Renal pelvis (tissue), 12 donors: ENCODE results near the gene CLEC19A. TPM values are rescaled to one million over a fixed set of nuclear protein-coding genes. Genes with fewer than 3 reads are reported as not detected.

Experiments
- DNase-seq: peaks from one replicate; pipeline ENCODE4 v3.0.0-alpha.2; 2013
- long read RNA-seq, 16 experiments: transcript quantifications; one replicate each; lab custom pipeline, GENCODE V29; 2026
- polyA plus RNA-seq, 3 donors: library from polyadenylated mRNA; unstranded; fragments of 120-200 nt; gene quantifications; one replicate each; pipeline ENCODE4 v1.2.1, GENCODE V29; 2013; ENCODE audit not compliant: insufficient read length in 3 of 3

CLEC19A gene
- under 1 TPM in 2 of 3 donors, not detected in 1; 0.06 to 0.09 TPM for polyA plus RNA-seq
- long read RNA-seq, donor 1, result 0 reads
- long read RNA-seq, donor 2, result 0 reads
- long read RNA-seq, donor 3, result 0 reads
- long read RNA-seq, donor 4, result 0 reads
- long read RNA-seq, donor 5, result 0 reads
- long read RNA-seq, donor 6, result 0 reads
- long read RNA-seq, donor 7, result 0 reads
- long read RNA-seq, donor 8, result 0 reads
- long read RNA-seq, donor 9, result 0 reads
- long read RNA-seq, donor 10, result 0 reads
- long read RNA-seq, donor 11, result 0 reads
- long read RNA-seq, donor 12, result 0 reads
- long read RNA-seq, donor 13, result 0 reads
- long read RNA-seq, donor 14, result 0 reads
- long read RNA-seq, donor 15, result 0 reads
- long read RNA-seq, donor 16, result 0 reads

DNA sequence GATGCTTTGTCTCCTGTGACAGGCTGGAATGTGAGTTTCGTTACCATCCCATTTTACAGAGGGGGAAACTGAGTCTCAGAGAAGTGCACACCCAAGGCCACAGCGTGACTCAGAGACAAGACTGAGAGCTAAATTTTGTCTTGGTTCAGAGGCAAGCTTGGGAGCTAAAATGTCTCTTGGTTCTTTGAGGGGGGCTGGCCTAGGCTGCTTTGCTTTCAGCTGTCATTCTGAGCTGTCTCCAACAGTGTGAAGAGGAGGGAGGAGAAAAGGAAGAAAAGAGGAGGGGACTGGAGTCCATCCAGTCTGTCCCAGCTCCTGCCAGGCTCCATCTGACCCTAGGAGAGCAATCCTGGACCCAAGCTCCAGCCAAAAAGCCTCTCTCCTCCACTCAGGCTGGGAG, at the start of gene CLEC19A:
Gene CLEC19A, plus strand, starts transcription at position 301 of the 400 bp plus-strand sequence. CDS start 121 bp downstream, outside the sequence.
- DNase-seq, result no peak

DNA sequence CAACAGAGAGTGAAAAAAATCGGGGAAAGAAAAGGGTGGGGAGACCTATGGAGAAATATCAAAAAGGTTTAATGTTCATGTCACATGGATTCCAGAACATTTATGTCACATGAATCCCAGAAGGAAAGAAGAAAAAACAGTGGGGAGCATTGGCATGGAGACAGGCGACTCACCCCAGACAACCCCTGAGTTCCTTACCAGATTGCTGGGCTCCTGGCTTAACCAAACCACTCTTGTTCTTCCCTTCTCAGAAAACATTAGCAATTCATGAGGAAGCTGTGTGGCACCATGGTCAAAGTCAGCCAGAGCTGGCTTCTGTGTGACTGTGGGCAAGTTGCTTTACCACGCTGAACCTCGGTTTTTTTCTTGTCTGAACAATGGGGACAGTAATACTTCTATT, 49.6 kb upstream of the CLEC19A start:
- no peak for DNase-seq

GRCh38 chr16:19236561-19237209, 48.8 kb upstream of the CLEC19A start:
- DNase-seq, result no peak

DNA sequence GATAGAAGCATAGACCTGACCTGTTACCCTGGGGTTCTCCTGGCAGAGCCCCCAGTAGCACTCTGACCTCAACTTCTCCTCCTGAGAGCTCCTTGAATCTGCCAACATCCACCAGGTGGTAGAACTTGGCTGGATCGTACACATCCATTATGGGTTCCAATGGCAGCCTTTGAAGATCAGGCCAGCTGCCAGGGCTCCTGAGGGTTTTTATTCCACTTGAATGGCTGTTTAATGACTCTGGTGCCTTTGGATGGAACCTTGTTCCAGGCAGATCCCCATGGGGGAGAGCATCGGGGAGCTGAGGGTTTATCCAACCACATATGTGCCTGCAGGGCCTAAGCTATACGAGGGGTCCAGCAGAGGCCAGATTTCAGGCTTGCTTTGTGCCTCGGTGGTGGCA, 47.1 kb upstream of the CLEC19A start:
- no peak for DNase-seq

DNA sequence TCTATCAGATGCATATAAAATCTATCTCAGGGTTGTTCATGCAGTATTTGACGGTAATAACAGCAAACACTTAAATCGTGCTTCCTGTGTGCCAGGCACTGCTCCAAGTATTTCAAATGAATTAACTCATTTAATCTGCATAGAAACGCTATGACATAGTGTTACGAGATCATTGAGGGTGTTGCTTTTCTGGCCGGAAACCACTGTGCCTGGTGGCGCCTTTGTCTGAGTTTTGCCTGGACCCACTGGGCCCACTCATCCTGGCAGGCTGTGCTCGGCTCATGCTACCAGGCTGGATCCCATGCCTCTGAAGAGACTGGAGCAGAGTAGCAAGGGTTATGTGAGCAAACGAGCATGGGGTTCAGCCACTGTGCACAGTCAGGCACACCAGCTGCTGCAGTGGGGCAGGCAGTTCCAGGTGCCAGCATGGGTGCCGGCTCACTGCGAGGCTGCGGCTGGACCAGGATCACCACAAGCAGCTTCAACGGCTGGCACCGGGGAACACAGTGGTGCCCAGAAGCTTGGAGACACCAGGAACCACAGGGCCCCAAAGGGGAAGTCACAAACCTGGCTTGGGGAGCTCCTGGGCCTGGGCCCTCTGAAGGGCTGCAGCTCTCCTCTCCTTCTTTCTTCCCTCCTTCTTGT, 45.9 kb upstream of the CLEC19A start:
- DNase-seq, result no peak

GRCh38 chr16:19240494-19240893, 45.0 kb upstream of the CLEC19A start:
- no peak for DNase-seq

GRCh38 chr16:19241512-19241911, 44.0 kb upstream of the CLEC19A start:
- DNase-seq, result no peak

GRCh38 chr16:19242186-19242585, 43.3 kb upstream of the CLEC19A start:
- DNase-seq, result no peak

- DNase-seq, result no peak
These were observed 42.5 kb upstream of the CLEC19A start for GRCh38 chr16:19242987-19243575.

DNA sequence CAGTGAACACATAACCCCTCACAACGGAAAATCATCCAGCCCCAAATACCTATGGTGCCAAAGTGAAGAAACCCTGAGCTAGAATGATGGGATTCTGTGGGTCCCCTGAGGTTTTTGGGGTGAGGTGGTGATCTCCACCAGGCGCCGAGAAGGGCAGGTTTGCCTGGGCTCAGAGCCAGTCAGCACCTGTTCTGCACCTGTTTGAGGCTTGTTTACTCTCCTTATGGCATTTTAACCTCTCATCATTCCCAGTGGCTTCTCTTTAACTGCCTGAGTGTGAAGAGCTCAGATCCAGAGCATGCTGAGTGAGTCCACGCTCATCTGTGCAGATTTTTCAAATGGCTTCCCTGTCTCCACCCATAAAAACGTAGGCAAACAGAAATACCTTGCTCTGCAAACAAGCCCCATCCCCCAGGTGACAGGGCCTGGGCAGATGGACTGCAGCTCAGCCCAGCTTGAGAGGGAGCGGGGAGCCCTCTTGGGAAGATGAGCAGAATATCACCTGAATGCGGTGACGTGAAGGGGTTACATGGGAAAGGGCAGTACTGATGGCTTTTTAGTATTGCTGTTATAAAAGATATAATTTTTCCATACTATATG, 40.1 kb upstream of the CLEC19A start:
- no peak for DNase-seq

GRCh38 chr16:19252904-19253303, 32.6 kb upstream of the CLEC19A start:
- no peak for DNase-seq

DNA sequence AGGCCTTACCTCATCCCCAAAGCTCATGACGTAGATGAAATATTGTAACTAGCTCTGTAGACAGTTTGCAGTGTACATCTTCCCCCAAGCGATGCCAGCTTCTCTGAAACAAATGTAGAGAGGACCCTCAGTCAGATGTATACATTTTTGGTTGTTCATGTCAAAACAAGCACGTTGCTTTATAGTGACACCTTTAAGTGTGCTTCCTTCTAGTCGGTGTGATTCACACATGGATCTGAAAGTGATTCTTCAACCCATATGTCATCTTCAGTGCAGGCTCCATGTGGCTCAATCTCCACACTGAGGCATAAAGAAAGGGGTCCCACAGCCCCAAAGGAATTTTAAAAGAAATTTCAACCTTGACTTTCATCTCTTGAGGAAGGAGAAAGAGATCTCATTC, 30.9 kb upstream of the CLEC19A start:
- DNase-seq, result no peak

DNA sequence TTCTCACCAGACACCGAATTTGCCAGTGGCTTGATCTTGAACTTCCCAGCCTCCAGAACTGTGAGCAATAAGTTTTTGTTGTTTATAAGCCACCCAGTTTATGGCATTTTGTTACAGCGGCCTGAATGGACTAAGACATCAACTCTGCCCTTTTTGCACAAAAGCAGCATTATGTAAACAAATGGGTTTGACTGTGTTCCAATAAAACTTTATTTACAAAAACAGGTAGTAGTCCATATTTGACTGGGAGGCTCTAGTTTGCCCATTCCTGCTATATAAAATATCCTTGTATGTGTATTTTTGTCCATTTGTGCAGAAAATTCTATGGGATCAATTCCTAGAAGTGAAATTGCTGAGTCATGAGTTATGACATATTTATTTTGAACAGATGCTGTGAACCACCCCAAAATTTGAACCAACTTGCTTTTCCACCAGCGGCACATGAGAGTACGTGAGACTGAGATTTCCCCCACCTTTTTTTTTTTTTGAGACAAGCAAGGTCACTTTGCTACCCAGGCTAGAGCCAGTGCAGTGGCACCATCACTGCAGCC, 21.3 kb upstream of the CLEC19A start:
- no peak for DNase-seq

DNA sequence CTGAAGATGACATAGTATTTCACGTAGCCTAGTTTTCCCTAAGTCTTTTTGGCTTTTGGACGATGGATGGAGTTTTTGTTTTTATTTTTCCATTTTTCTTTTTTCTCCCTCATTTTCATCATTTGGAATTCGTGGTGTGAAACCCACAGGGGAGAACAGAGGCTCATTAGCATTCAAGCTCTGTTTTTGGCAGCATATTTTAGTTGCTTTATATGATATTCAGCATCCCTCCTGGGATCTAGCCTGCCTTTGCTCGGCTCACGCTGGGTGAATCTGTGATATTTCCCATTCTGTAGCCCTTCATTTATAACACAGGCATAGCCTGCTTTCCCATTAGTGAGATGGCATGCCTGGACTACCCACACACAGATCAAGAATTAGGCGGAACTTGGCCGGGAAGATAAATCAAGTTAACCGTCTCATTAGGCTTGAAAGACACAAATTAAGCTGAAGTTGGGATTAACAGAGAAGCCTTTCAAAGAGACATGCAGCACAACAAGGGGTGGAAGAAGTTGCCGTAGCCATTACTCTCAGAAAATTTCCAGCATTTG, 20.1 kb upstream of the CLEC19A start:
- no peak for DNase-seq

DNA sequence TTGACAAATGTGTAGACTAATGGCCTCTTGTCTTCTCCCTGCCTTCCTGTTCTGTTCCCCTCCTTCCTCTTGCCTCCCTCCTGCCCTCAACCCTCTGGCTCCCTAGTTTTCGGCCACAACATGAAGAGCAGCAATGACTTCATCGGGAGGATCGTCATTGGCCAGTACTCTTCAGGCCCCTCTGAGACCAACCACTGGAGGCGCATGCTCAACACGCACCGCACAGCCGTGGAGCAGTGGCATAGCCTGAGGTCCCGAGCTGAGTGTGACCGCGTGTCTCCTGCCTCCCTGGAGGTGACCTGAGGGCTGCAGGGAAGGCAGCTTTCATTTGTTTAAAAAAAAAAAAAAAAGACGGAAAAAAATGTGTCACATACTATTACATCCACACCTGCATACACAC, 18.8 kb upstream of the CLEC19A start:
- no peak for DNase-seq

DNA sequence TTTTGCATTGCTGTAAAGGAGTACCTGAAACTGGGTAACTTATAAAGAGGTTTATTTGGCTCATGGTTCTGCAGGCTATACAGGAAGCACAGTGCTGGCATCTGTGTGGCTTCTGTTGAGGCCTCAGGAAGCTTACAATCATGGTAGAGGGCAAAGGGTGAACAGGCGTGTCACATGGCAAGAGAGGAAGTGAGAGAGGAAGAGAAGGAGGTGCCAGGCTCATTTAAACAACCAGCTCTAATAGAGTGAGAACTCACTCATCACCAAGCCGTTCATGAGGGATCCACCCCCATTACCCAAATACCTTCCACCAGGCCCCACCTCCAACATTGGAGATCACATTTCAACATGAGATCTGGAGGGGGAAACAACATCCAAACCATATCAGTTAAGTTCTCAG, 16.4 kb upstream of the CLEC19A start:
- DNase-seq, result no peak

GRCh38 chr16:19274165-19274797, 11.2 kb upstream of the CLEC19A start:
- DNase-seq, result no peak

- no peak for DNase-seq
These were observed 7.1 kb upstream of the CLEC19A start for GRCh38 chr16:19278403-19278802.

DNA sequence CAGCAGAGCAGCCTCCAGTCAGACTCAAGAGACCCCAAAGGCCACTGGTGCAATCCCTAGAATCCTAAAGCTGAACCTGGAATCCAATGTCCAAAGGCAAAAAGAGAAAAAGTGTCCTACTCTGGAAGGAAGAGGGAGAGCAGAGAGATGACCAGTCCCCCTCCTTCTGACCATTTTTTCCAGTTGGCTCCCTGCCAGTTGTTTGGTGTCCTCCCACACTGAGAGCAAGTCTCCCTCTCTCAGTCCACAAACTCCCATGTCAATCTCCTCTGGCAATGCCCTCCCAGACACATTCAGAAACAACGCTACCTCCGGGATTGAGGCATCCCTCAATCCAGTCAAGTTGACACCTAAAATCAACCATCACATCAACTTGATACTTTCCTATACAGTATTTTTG, 4.3 kb upstream of the CLEC19A start:
- DNase-seq, result peak; percentile 23

- no peak for DNase-seq
These were observed 3.4 kb upstream of the CLEC19A start for GRCh38 chr16:19282101-19282500.

- no peak for DNase-seq
These were observed 1.9 kb upstream of the CLEC19A start for GRCh38 chr16:19283637-19284036.
